Pancreas (tissue), 10 donors: ENCODE measurements around the gene PPHLN1. TPM values are rescaled to one million over a fixed set of nuclear protein-coding genes. Genes with fewer than 3 reads are reported as not detected.

Source experiments
- ATAC-seq, 4 donors: fragments of 200-7000 bp; cut with Tn5 transposase; one replicate each; pipeline versions ENCODE4 v1.8.0 to v1.9.1; 2020; ENCODE audit warnings: mild to moderate bottlenecking in 4 of 4, moderate library complexity in 4 of 4
- DNase-seq, 6 donors: peaks; one replicate each; pipeline ENCODE4 v3.0.0-alpha.2; 2020
- FAIRE-seq: peaks from 2 replicates; lab custom pipeline; 2012; peaks lifted over from hg19 to GRCh38; lab: Jason Lieb, UNC
- H3K27ac ChIP-seq, 4 donors: fragments of 200-600 bp; sonication (generic); 1 replicate in 3 of 4; 2 replicates in 1 of 4; pipeline versions ENCODE4 v1.5.0 to v1.8.0; 2020
- H3K27me3 ChIP-seq, 4 donors: fragments of 200-600 bp; one replicate each; pipeline ENCODE4 v1.8.0; 2021
- H3K36me3 ChIP-seq, 3 donors: fragments of 200-600 bp; sonication (generic) in 1 of 3; one replicate each; pipeline versions ENCODE4 v1.5.0 to v1.8.0; 2020 to 2021
- H3K4me1 ChIP-seq, 3 donors: fragments of 200-600 bp; one replicate each; pipeline ENCODE4 v1.8.0; 2021
- H3K4me3 ChIP-seq, 4 donors: fragments of 200-600 bp; sonication (generic) in 2 of 4; one replicate each; pipeline versions ENCODE4 v1.5.0 to v1.8.0; 2020 to 2021
- H3K9me3 ChIP-seq, 4 donors: fragments of 200-600 bp; one replicate each; pipeline ENCODE4 v1.8.0; 2021
- WGBS, 2 donors: extraction: QIAGEN DNeasy Blood & Tissue Kit; methylation state at CpG; one replicate each; pipeline ENCODE4 v1.1.7; 2013; 5-methylcytosine and 5-hydroxymethylcytosine counted together
- intact Hi-C, 3 donors: fragments of 100-400 bp; cut with DNase I; formaldehyde crosslinking; loops; one replicate each; pipeline versions ENCODE4 v1.11.1 to v1.14.2; 2022
- polyA plus RNA-seq, 2 donors: library from polyadenylated mRNA; stranded (reverse); fragments of 200-250 nt; gene quantifications; one replicate each; pipeline ENCODE4 v1.2.3, GENCODE V29; 2013
- total RNA-seq, 6 donors: library from RNA; stranded (reverse); fragmentation: NEBNext Ultra II Directional in 4 of 6; extraction: Animal tissue kit (Norgen Biotek cat#: 25700) in 4 of 6; gene quantifications; one replicate each; pipeline versions ENCODE4 v1.2.1 to v1.2.4, GENCODE V29; 2021 to 2023
- TF ChIP-seq, protein P1 (sequence below), 4 donors: fragments of 200-600 bp; sonication (generic) in 3 of 4; IDR thresholded peaks; one replicate each; pipeline versions ENCODE4 v1.5.0 to v1.8.0; 2021; ENCODE audit warnings: antibody characterized with exemption in 4 of 4
- donor health status: healthy with polysubstance abuse.
- donor health status: DM: no; HTN: no; CAD: no; lungs with moderate emphysema.
- donor health status: DM: no; HTN: no; CAD: no.
- donor health status: control.
- donor health status: control.
- donor health status: Bipolar disorder and iron deficiency.
- donor health status: DM: yes; HTN: yes; CAD: no.
- donor health status: DM: no; HTN: no; CAD: no.
- donor health status: DM: no; HTN: no; CAD: no.
- donor health status: DM: yes; HTN: yes; CAD: no.

PPHLN1 gene
- total and polyA plus RNA-seq, 8 donors, result 11.1 to 26.4 (median 15.9) TPM

DNA sequence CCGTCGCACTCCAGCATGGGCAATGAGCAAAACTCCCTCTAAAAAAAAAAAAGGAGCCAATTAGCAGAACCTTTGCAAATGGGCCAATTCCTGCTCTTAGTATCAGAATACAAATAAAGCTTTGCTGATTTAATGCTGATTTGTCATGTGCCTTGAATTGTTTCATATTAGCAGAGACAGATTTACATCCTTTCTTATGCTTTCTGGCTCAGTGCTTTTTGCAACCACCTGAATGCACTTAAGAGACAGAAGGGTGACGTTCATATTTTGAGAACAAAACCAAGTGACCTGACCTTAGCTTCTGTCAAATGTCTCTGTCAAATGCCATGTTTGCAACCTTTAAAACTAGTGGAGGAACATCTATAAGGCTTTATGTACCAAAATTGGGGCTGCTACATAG lies 44.1 kb upstream of the PPHLN1 start:
- intact Hi-C loops, result no loop called here
- no peaks in the 10 kb centered on the region for H3K9me3 ChIP-seq
- WGBS, 2 donors, result 77 to 80% methylated on average over 3 of the region's 3 CpGs
- DNase-seq (no peak), FAIRE-seq (no peak), ATAC-seq (no peak)
- no peak overlapping the region for H3K4me3 ChIP-seq
- H3K36me3 ChIP-seq, result no peaks in the 10 kb centered on the region
- H3K27ac ChIP-seq, result no peak overlapping the region
- H3K4me1 ChIP-seq, result no peaks in the 10 kb centered on the region
- H3K27me3 ChIP-seq, result peaks cover 0 to 4% (median 0%) of the 10 kb centered on the region in 4 donors
- TF ChIP-seq, protein P1, sequence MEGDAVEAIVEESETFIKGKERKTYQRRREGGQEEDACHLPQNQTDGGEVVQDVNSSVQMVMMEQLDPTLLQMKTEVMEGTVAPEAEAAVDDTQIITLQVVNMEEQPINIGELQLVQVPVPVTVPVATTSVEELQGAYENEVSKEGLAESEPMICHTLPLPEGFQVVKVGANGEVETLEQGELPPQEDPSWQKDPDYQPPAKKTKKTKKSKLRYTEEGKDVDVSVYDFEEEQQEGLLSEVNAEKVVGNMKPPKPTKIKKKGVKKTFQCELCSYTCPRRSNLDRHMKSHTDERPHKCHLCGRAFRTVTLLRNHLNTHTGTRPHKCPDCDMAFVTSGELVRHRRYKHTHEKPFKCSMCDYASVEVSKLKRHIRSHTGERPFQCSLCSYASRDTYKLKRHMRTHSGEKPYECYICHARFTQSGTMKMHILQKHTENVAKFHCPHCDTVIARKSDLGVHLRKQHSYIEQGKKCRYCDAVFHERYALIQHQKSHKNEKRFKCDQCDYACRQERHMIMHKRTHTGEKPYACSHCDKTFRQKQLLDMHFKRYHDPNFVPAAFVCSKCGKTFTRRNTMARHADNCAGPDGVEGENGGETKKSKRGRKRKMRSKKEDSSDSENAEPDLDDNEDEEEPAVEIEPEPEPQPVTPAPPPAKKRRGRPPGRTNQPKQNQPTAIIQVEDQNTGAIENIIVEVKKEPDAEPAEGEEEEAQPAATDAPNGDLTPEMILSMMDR (IDR thresholded peaks at IDR 0.05), result no peak

DNA sequence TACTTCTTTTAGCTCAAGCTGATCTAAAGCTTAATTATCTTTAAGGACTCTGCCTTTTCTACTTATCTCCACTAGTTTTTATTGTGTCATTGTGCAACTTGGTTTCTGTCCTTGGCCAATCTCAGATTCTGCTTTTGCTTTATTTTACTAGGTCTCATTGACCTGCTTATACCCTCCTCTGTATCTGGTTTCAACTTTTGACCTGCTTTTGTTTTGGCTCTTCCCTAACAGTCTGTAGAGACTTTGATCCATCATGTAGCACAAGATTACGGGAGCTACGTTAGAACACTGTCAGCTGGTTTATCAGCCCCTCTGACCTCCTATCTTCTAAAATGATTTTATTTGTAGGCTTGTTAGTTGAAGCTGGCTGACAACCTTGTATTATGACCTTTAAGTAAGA lies 43.7 kb upstream of the PPHLN1 start:
- ATAC-seq, result no peak
- Histone ChIP-seq H3K9me3 (no peaks in the 10 kb centered on the region), H3K4me3 (no peak overlapping the region), H3K4me1 (no peaks in the 10 kb centered on the region), H3K36me3 (no peaks in the 10 kb centered on the region), H3K27ac (no peak overlapping the region), H3K27me3 (peaks cover 0 to 4% (median 0%) of the 10 kb centered on the region in 4 donors)
- FAIRE-seq, result no peak
- 48 to 60% methylated on average over 2 of the region's 2 CpGs for WGBS, 2 donors
- intact Hi-C loops, result no loop called here
- no peak for DNase-seq
- TF ChIP-seq, protein P1 (IDR thresholded peaks at IDR 0.05), result no peak

DNA sequence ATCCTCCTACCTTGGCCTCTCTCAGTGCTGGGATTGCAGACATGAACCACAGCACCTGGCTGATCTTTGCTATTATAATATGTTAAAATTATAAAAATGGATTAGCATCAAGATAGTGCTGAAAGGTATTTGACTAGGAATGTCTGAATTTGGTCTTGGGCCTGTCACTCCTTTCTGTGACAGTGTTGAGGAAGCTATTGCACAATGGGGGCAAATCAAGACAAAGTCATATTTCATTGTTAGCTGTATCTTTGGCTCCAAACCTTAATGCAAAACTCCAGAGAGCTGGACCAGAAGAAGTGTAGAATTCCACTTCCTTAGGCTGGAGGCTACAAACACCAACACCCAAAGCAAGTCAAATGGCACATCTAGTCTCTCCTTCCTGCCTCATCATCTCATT lies 42.2 kb upstream of the PPHLN1 start:
- Histone ChIP-seq H3K4me3 (no peak overlapping the region), H3K27ac (no peak overlapping the region), H3K4me1 (no peaks in the 10 kb centered on the region), H3K27me3 (peaks cover 0 to 4% (median 0%) of the 10 kb centered on the region in 4 donors), H3K36me3 (no peaks in the 10 kb centered on the region), H3K9me3 (no peaks in the 10 kb centered on the region)
- DNase-seq, result no peak
- FAIRE-seq, result no peak
- intact Hi-C loops, result no loop called here
- no peak for ATAC-seq
- TF ChIP-seq, protein P1 (IDR thresholded peaks at IDR 0.05), result no peak

DNA sequence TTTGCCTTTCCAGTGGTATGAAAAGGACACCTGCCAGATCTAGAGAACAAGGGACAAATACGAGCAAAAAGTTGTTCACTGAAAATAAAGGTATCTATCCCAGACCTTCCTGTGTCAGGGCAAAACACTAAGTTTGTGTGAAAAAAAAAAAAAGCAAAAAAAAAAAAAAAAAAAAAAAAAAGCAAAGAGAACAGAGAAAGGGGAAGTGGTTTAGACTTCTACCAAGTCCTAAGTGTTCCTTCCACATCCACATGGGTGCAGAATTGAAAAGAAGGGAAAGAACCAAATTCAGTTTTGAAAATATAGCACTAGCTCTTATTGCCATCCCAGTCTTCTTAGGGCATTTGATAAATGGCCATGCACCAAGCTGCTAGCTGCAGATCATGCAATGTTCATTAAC lies 41.8 kb upstream of the PPHLN1 start:
- no peak for FAIRE-seq
- no peak for ATAC-seq
- 81 to 89% methylated on average over 1 of the region's 1 CpG for WGBS, 2 donors

DNA sequence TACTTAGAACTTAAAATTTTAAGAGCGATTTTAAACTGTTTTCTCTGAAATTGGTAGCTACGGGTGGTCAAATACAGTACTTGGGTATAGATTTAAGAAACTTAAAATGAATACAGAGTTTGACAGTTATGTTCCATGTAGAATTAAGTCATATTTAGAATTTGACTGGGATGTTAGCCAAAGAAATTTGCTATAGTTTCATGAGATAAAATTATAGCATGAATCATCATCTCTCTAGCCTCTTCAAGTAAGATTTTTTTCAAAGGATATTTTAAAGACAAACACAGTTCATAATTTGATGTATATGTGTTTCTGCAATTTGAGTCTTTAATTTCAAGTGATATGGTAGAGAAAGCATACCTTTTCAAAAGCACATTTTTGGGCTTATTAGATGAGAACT lies 41.1 kb upstream of the PPHLN1 start:
- Histone ChIP-seq H3K4me1 (no peaks in the 10 kb centered on the region), H3K4me3 (no peak overlapping the region), H3K36me3 (no peaks in the 10 kb centered on the region), H3K9me3 (no peaks in the 10 kb centered on the region), H3K27ac (no peak overlapping the region), H3K27me3 (peaks cover 0 to 4% (median 0%) of the 10 kb centered on the region in 4 donors)
- intact Hi-C loops, result no loop called here
- DNase-seq (no peak), FAIRE-seq (no peak), ATAC-seq (no peak)
- WGBS, 2 donors, result 73 to 85% methylated on average over 2 of the region's 2 CpGs
- TF ChIP-seq, protein P1 (IDR thresholded peaks at IDR 0.05), result no peak

More for the DNA sequence above, 41.8 kb upstream of the PPHLN1 start:
- H3K27me3 ChIP-seq, result peaks cover 0 to 4% (median 0%) of the 10 kb centered on the region in 4 donors
- H3K4me1 ChIP-seq, result no peaks in the 10 kb centered on the region
- H3K27ac ChIP-seq, result no peak overlapping the region
- H3K4me3 ChIP-seq, result no peak overlapping the region
- H3K9me3 ChIP-seq, result no peaks in the 10 kb centered on the region
- TF ChIP-seq, protein P1 (IDR thresholded peaks at IDR 0.05), result no peak
- intact Hi-C loops, result no loop called here
- H3K36me3 ChIP-seq, result no peaks in the 10 kb centered on the region
- DNase-seq, result no peak
